GM23248 (cell line): ENCODE results near the gene MYLK2. TPM values are rescaled to one million over a fixed set of nuclear protein-coding genes. Genes with fewer than 3 reads are reported as not detected.

Source experiments
- DNase-seq: peaks from one replicate; pipeline ENCODE4 v3.0.0-alpha.2; 2015
- H2AFZ ChIP-seq: fragments of 200-600 bp; sonication (generic); 2 replicates; pipeline ENCODE4 v1.6.1; 2016; ENCODE audit warnings: antibody characterized with exemption
- H3F3A ChIP-seq: fragments of 200-600 bp; sonication (generic); 2 replicates; pipeline ENCODE4 v1.6.1; 2016; ENCODE audit warnings: mild to moderate bottlenecking, antibody characterized with exemption, mixed run types; ENCODE audit not compliant: insufficient read depth
- H3K27ac ChIP-seq: fragments of 200-600 bp; sonication (generic); 2 replicates; pipeline ENCODE4 v1.5.1; 2016; ENCODE audit warnings: mild to moderate bottlenecking
- H3K27me3 ChIP-seq: fragments of 200-600 bp; sonication (generic); replicated peaks from 2 replicates; pipeline ENCODE4 v1.6.1; 2016; ENCODE audit warnings: mild to moderate bottlenecking; ENCODE audit not compliant: insufficient read depth
- H3K36me3 ChIP-seq: fragments of 200-600 bp; sonication (generic); 2 replicates; pipeline ENCODE4 v1.6.1; 2016; ENCODE audit warnings: low read depth, mild to moderate bottlenecking
- H3K4me1 ChIP-seq: fragments of 200-600 bp; sonication (generic); 2 replicates; pipeline ENCODE4 v1.6.1; 2016; ENCODE audit warnings: mild to moderate bottlenecking; ENCODE audit not compliant: insufficient read depth
- H3K4me2 ChIP-seq: fragments of 200-600 bp; sonication (generic); one replicate; pipeline ENCODE4 v1.6.1; 2016; ENCODE audit warnings: mild to moderate bottlenecking; ENCODE audit not compliant: unreplicated experiment
- H3K4me3 ChIP-seq: fragments of 200-600 bp; sonication (generic); 2 replicates; pipeline ENCODE4 v1.5.1; 2016; ENCODE audit warnings: mild to moderate bottlenecking
- H3K79me2 ChIP-seq: fragments of 200-600 bp; sonication (generic); 2 replicates; pipeline ENCODE4 v1.6.1; 2016; ENCODE audit warnings: mild to moderate bottlenecking; ENCODE audit not compliant: insufficient read depth
- H3K9ac ChIP-seq: fragments of 200-600 bp; sonication (generic); 2 replicates; pipeline ENCODE4 v1.6.1; 2016; ENCODE audit warnings: mild to moderate bottlenecking
- H3K9me2 ChIP-seq: fragments of 200-600 bp; sonication (generic); 2 replicates; pipeline ENCODE4 v1.6.1; 2016; ENCODE audit warnings: mixed run types, mild to moderate bottlenecking, moderate library complexity; ENCODE audit not compliant: insufficient read depth
- H3K9me3 ChIP-seq: fragments of 200-600 bp; sonication (generic); one replicate; pipeline ENCODE4 v1.6.1; 2017; ENCODE audit warnings: low read depth
- H4K20me1 ChIP-seq: fragments of 200-600 bp; sonication (generic); 2 replicates; pipeline ENCODE4 v1.6.0; 2016; ENCODE audit not compliant: insufficient read depth
- EZH2 ChIP-seq: fragments of 200-600 bp; sonication (generic); IDR thresholded peaks from 2 replicates; pipeline ENCODE4 v1.6.1; 2018; ENCODE audit warnings: antibody characterized with exemption, mild to moderate bottlenecking; ENCODE audit not compliant: insufficient read depth, poor library complexity, severe bottlenecking
- EZH2phosphoT487 ChIP-seq: fragments of 200-600 bp; sonication (generic); IDR thresholded peaks from 2 replicates; pipeline ENCODE4 v1.6.1; 2018; ENCODE audit warnings: antibody characterized with exemption, moderate library complexity, mild to moderate bottlenecking, low read depth; ENCODE audit not compliant: insufficient read depth
- WGBS, 2 experiments: methylation state at CpG; one replicate each; pipeline ENCODE4 v1.1.6; 2015 to 2017; ENCODE audit warnings: low lambda C conversion rate in 2 of 2, low coverage in 1 of 2; ENCODE audit errors: missing lambda C conversion rate in 2 of 2; 5-methylcytosine and 5-hydroxymethylcytosine counted together
- in situ Hi-C: fragments of 300-500 bp; cut with MboI; formaldehyde crosslinking; loops from 2 replicates; pipeline ENCODE4 v1.15.0; 2020
- polyA plus RNA-seq: library from polyadenylated mRNA; unstranded; fragments of >200 nt; fragmentation: Nextera tagmentation; extraction: Ambion mirVana; gene quantifications from 2 replicates; pipeline ENCODE4 v1.2.1, GENCODE V29; 2016
- total RNA-seq: library from RNA; depleted of rRNA; stranded (reverse); fragments of >200 nt; shearing (Covaris generic); gene quantifications from 2 replicates; pipeline ENCODE4 v1.2.3, GENCODE V29; 2014

MYLK2 gene
- total and polyA plus RNA-seq, 2 experiments from 2014 or later, result not detected

GRCh38 chr20:31820228-31820627, 1.1 kb downstream of the MYLK2 start:
- H3K4me3 ChIP-seq, result no peak overlapping the region
- DNase-seq, result no peak
- in situ Hi-C loops, result no loop called here
- H3K9ac ChIP-seq, result no peak overlapping the region
- no peaks in the 10 kb centered on the region for H3K79me2 ChIP-seq
- no peaks in the 10 kb centered on the region for H3K9me2 ChIP-seq
- H4K20me1 ChIP-seq, result no peaks in the 10 kb centered on the region
- no peaks in the 10 kb centered on the region for H3K36me3 ChIP-seq
- no peak overlapping the region for H3K4me2 ChIP-seq
- no peak overlapping the region for H3K27ac ChIP-seq
- no peaks in the 10 kb centered on the region for H3K4me1 ChIP-seq
- H3F3A ChIP-seq, result no peaks in the 10 kb centered on the region
- TF ChIP-seq EZH2phosphoT487 (no peak), EZH2 (no peak)
- no peak overlapping the region for H2AFZ ChIP-seq
- H3K9me3 ChIP-seq, result no peaks in the 10 kb centered on the region
- H3K27me3 ChIP-seq, result no peaks in the 10 kb centered on the region
- WGBS, 2 experiments, result 54 to 56% methylated on average over 6 of the region's 6 CpGs

DNA sequence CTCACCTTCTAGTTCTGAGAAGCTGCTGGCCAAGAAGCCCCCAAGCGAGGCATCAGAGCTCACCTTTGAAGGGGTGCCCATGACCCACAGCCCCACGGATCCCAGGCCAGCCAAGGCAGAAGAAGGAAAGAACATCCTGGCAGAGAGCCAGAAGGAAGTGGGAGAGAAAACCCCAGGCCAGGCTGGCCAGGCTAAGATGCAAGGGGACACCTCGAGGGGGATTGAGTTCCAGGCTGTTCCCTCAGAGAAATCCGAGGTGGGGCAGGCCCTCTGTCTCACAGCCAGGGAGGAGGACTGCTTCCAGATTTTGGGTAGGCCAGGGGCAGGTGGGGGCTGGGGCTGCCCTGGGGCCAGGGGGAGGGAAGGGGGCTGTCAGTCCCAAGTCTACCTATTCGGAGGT, 2.3 kb downstream of the MYLK2 start:
- no peak for TF ChIP-seq EZH2phosphoT487
- H3K9me3 ChIP-seq, result no peaks in the 10 kb centered on the region
- H2AFZ ChIP-seq, result no peak overlapping the region
- no peaks in the 10 kb centered on the region for H3K36me3 ChIP-seq
- H3K27me3 ChIP-seq, result no peaks in the 10 kb centered on the region; the same call in 1 of the 2 replicates
- WGBS, 2 experiments, result 51 to 54% methylated on average over 5 of the region's 5 CpGs
- no peak overlapping the region for H3K9ac ChIP-seq
- H4K20me1 ChIP-seq, result no peaks in the 10 kb centered on the region
- no peaks in the 10 kb centered on the region for H3K4me1 ChIP-seq
- H3K9me2 ChIP-seq, result no peaks in the 10 kb centered on the region
- H3K4me3 ChIP-seq, result no peak overlapping the region
- no peak overlapping the region for H3K4me2 ChIP-seq
- H3K27ac ChIP-seq, result no peak overlapping the region
- no peak for DNase-seq
- no peaks in the 10 kb centered on the region for H3F3A ChIP-seq
- in situ Hi-C loops, result no loop called here
- no peaks in the 10 kb centered on the region for H3K79me2 ChIP-seq

- Histone ChIP-seq H3K9me3 (no peaks in the 10 kb centered on the region), H3K9ac (no peak overlapping the region), H3K4me2 (peak overlapping the region; percentile 19), H3K27me3 (no peaks in the 10 kb centered on the region; the same call in 1 of the 2 replicates), H3K4me3 (no peak overlapping the region), H3K27ac (no peak overlapping the region), H3K36me3 (no peaks in the 10 kb centered on the region), H3K4me1 (no peaks in the 10 kb centered on the region), H4K20me1 (no peaks in the 10 kb centered on the region), H2AFZ (no peak overlapping the region), H3K79me2 (no peaks in the 10 kb centered on the region), H3K9me2 (no peaks in the 10 kb centered on the region), H3F3A (no peaks in the 10 kb centered on the region)
- in situ Hi-C loops, result no loop called here
- peak; percentile 69 for DNase-seq
- TF ChIP-seq EZH2, result no peak
- TF ChIP-seq EZH2phosphoT487, result no peak
- WGBS, 2 experiments, result 4 to 8% methylated on average over 22 to 29 of the region's 29 CpGs
These were observed 3.5 kb downstream of the MYLK2 start for GRCh38 chr20:31822421-31823330.

- peak; percentile 25 for DNase-seq
- Histone ChIP-seq H3K9me2 (no peaks in the 10 kb centered on the region), H3K9ac (no peak overlapping the region), H3F3A (no peaks in the 10 kb centered on the region), H3K4me3 (no peak overlapping the region), H3K36me3 (no peaks in the 10 kb centered on the region), H2AFZ (no peak overlapping the region), H3K27me3 (no peaks in the 10 kb centered on the region; the same call in 1 of the 2 replicates), H3K4me2 (no peak overlapping the region), H3K4me1 (no peaks in the 10 kb centered on the region), H3K9me3 (no peaks in the 10 kb centered on the region), H4K20me1 (no peaks in the 10 kb centered on the region), H3K27ac (no peak overlapping the region), H3K79me2 (no peaks in the 10 kb centered on the region)
- WGBS, 2 experiments, result 62 to 68% methylated on average over 13 to 14 of the region's 14 CpGs
- in situ Hi-C loops, result no loop called here
- TF ChIP-seq EZH2, result no peak
These were observed 4.4 kb downstream of the MYLK2 start for GRCh38 chr20:31823360-31824124.
